NCI-H2107 (cell line): ENCODE measurements around the gene ELF2.
"Not testable (repeated sequence)": the region's sequence is repeated elsewhere in the genome, so short reads cannot be mapped to it uniquely, and the experiment has no call there.

Source experiments
- DNase-seq: peaks from one replicate; lab custom pipeline; 2025; lab: John Stamatoyannopoulos, UW

ELF2 gene

DNA sequence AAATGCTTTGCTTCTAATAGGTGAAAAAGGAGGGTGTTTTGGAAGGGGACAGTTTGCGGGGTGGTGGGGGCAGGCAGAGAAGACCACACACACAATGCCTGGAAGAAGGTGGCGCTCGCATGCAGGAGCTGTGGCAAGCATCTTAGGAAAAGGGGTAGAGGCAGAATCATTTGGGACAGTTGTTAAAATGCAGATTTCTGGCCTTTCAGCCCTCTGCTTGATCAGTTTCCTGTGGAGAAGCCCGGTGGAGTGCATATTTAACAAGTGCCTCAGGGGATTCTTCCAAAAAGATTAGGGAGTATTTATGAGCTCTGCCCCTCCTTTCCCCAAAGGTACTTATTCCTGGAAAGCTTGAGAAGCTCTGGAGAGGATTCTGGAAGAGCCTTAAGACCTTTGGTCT is 156.6 kb downstream of the ELF2 start:
- DNase-seq: no peak

DNA sequence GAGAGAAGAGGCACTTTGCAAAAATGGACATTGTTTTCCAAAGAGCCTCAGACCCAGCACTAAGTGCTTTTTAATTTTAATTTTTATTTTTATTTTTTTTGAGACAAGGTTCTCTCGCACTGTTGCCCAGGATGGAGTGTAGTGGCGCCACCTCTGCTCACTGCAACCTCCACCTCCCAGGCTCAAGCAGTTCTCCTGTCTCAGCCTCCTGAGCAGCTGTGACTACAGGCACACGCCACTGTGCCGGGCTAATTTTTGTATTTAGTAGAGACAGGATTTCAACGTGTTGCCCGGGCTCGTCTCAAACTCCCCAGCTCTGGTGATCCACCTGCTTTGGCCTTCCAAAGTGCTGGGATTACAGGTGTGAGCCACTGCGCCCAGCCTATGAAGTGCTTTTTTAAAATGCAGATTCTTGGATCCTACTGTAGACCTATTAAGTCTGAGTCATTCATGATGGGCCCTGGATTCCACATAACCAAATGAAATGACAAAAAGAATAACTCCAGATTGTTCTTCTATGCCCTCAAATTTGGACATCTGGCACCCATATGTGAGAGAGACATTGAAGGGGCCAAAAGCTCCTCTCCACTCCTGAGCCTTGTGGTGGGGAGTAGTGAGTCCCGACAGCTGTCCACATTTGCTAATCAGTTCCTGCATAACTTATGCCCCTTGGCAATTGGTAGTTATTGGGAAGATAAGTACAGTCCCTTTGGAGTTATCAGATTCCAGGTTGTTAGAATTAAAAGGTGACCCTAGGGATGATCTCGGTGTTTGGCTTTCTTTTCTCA is 157.9 kb downstream of the ELF2 start:
- no peak for DNase-seq

DNA sequence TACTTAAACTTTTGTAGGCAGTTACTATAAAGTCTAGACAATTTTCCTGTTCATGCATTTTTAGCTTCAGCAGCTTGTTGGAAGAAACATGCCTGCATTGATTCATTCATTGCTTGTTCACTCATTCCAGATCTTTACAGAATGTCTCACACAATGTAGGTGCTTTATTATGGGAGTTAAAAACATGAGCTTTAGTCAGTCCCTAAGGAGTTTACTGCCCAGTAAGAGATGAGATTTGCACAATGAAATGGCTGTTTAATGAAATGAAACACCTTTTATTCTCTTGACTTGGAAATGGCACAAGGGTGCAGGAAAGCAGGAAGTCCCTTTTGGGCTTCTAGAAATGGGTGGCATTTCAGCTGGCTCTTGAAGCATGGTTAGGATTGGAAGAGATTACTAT is 158.5 kb downstream of the ELF2 start:
- DNase-seq: no peak

DNA sequence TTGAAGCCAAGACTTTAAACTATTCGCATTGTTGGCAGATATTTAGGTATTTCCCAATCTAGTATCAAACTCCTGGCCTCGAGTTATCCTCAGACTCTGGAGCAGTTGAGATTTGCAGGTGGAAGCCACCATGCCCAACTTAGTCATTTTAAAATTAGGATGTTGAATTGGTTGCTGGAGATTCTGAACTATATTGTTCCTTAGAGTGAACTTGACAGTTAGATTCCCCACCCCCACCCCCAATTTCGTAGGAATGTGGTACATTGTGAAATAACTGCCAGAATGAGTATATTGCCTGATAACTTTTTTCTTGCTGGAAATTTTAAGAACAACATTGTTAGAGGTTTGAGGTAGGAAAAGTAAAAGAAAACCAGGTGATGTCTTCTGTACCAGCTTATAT is 159.2 kb downstream of the ELF2 start:
- no peak for DNase-seq

DNA sequence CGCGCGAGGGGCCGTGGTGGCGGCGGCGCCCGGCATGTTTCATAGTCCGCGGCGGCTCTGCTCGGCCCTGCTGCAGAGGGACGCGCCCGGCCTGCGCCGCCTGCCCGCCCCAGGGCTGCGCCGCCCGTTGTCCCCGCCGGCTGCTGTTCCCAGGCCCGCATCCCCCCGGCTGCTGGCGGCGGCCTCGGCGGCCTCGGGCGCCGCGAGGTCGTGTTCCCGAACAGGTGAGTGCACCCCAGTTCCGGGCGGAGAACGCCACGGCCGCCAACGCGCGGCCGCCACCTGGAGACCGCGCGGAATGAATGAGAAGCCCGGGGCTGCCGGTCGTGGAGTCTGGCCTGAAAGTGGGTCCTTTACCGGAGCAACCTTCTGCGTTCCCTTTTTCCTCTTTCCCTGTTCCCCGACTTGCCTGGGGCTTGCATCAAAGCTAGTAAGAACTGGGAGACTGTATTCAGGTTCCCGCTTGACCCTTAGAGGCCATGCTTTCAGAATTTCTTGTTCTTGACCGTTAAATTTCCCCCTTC is 161.0 kb downstream of the ELF2 start:
- DNase-seq: no peak

DNA sequence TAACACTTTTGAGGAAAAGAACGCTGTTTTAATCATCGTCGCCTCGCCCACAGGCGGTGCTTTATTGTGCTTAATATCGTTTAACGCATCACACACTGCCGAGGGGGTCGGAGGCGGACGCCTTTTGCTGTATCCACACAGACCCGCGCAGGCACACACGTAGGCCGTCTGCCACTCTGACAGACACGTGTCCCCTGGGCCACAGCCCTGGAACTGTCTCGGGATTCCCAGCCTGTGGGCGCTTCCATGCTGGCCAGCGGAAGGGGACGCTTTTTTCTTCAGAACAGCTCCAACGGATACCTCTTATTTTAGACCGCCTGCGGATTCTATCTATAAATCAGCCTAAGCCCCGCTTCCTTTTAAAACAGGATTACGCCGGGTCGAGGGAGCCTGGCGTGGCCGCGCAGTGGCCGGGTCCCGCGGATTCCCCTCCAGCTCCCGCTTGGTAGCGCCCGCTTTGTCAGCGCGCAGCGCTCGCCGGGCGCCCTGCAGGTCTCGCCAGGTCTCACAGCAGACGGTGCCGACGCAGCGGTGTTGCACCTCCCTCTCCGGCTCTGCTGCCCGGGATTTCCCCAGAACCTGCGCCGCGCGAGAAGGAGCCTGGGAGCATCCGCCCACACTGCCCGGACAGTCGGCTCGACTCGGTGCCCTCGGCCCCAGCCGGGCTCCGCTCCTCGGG is 161.6 kb downstream of the ELF2 start, which contains the start of gene NOCT:
NOCT (plus strand) TSS at position 513 of the 679 bp plus-strand sequence. CDS start 201 bp downstream, outside the sequence.
- DNase-seq: peak; percentile 47

DNA sequence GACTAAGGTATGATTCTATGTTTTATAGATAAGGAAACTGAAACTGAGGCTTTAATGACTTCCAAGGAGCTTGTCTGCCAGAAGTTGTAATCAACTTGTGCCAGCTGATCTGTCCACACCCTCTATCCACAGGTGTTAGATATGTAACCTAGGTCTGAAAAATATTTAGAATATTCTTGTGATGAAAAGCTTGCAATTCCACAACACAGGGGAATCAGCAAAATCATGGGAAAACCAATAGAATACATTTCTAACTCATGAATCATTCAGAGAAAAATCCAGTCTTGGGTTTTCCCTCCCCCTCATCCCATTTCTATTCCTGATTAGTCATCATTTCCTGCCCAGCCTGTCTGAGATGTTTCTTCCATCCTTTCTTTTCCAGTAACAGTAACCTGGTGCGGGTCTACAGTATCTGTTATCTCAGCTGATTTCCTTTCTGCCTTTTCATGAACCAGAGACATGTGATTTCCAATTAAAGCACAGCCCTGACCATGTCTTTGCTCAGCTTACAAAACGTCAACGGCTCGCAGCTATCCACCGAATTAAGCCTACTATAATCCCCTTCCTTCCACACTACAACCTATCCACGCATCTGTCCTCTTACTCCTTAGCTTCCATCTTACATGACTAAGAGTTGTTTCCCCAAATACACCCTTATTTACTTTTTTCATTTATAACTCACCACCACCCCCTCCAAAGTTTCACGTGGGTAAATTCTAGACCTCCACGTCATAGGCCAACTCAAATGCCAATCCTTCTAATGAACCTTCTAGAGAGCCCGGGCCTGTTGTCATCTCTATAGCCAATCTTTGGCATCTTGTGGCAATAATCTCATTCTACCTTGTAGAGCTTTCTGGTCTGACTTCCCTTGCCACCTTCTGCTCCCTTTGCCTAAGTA is 162.4 kb downstream of the ELF2 start:
- no peak for DNase-seq

DNA sequence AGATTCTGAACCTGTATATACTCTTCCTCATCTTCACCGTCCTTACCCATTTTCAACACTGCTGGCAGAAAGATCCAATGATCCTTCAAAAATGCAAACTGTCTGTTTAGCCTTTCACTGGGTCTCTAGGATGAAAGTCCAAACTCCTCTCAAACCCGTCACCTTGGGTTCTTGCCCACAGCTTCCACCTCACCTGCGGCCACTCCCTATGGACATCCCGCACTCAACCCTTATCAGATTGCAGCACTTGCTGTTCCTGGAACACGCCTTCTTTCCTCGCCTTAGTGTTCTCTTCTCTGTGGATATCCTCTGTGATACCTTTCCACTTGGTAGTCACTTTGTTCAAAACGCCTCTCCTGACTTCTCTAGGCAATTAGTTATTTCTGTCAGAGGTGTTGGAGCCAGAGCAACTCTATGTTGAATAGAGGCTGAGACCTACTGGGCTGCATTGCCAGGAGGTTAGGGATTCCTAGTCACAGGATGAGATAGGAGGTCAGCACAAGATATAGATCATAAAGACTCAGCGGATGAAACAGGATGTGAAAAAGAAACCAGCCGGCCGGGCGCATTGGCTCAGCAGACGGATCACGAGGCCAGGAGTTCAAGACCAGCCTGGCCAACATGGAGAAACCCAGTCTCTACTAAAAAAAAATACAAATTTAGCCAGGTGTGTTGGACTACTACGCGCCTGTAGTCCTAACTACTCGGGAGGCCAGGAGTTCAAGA is 165.6 kb downstream of the ELF2 start:
- no peak for DNase-seq

DNA sequence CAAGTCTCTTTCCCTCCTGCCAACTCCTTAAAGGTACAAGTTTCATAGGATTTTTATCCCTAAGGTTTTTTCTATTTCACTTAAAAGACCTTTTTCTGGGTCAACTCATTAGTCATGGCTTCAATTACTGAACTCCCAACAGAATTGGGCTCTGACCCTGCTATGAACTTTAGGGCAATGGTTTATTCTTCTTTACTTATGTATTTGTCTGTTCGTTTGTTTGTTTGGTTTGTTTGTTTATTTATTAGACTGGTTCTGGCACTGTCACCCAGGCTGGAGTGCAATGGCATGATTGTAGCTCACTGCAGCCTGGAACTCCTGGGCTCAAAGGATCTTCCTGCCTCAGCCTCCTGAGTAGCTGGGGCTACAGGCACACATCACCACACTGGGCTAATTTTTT is 167.3 kb downstream of the ELF2 start:
- DNase-seq: no peak

DNA sequence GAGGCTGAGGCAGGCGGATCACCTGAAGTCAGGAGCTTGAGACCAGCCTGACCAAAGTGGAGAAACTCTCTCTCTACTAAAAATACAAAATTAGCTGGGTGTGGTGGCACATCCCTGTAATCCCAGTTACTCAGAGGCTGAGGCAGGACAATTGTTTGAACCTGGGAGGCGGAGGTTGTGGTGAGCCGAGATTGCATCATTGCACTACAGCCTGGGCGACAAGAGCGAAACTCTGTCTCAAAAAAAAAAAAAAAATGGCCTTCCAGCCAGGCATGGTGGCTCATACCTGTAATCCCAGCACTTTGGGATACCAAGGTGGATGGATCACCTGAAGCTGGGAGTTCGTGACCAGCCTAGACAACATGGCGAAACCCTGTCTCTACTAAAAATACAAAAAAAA is 168.7 kb downstream of the ELF2 start:
- DNase-seq: not testable (repeated sequence)

DNA sequence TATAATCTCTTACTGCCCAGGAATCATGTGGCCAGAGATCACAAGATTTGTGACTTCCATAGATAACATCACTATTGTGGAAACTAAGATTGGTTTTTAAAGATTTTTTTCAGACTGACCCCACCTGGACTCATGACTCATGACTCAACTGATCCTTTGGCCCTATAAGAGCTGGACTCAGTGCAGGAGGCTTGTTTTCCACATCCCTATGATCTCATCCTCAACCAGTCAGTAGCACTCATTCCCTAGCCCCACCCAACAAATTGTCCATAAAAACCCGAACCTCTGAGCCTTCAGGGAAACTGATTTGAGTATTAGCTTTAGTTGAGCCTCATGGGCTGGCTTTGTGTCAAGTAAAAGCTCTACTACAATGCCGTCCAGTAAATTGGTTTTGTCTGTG is 169.4 kb downstream of the ELF2 start:
- DNase-seq: no peak
